ENCODE measurements around the gene GRIK4. TPM values are rescaled to one million over a fixed set of nuclear protein-coding genes. Genes with fewer than 3 reads are reported as not detected.

Gene GRIK4
- total and polyA plus RNA-seq, 9 of the 15 experiments (the other 6 are each of a cell fraction or from before 2014, with no cell fraction given): not detected

GRCh38 chr11:120539667-120540369, 28.3 kb downstream of the GRIK4 start:
- in situ Hi-C loops (cut with MboI): no loop called here
- no peak for DNase-seq (ENCODE audit: extremely low read depth in 1 of 4, low spot score in 3 of 4)
- 0 out of 5 replicates have a peak, but pooled peaks cover 0 to 3% of the 10 kb centered on the region in 2 experiments for H3K4me1 ChIP-seq (replicated peaks in 1 of 2; ENCODE audit: control insufficient read depth in 2 of 2, insufficient read depth in 2 of 2, low read length in 2 of 2)
- peaks cover 2 to 49% of the 10 kb centered on the region in 2 experiments; a peak in 4 of 5 replicates for H3K27me3 ChIP-seq (ENCODE audit: control insufficient read depth in 2 of 2, insufficient read depth in 2 of 2, low read length in 2 of 2)
- H3K4me2 ChIP-seq (ENCODE audit: insufficient read depth, low read length): no peak overlapping the region
- no peak overlapping the region for H3K9ac ChIP-seq (ENCODE audit: insufficient read depth in 1 of 2, low read depth in 2 of 2, low read length in 2 of 2)
- H3K79me2 ChIP-seq (ENCODE audit: control insufficient read depth, insufficient read depth, low read length): no peaks in the 10 kb centered on the region
- no peaks in the 10 kb centered on the region for H4K20me1 ChIP-seq (replicated peaks; ENCODE audit: control insufficient read depth, insufficient read depth, low read length)
- intact Hi-C loops (cut with micrococcal nuclease): no loop called here
- FAIRE-seq: no peak
- ATAC-seq: no peak
- WGBS (ENCODE audit: insufficient coverage, low coverage, missing lambda C conversion rate): 4% methylated on average over 9 of the region's 9 CpGs
- no peaks in the 10 kb centered on the region for H3K9me1 ChIP-seq (ENCODE audit: control insufficient read depth, insufficient read depth, low read length)
- no peaks in the 10 kb centered on the region for H3K36me3 ChIP-seq (ENCODE audit: control insufficient read depth, insufficient read depth, low read length)
- H3K9me3 ChIP-seq (replicated peaks; ENCODE audit: control insufficient read depth, insufficient read depth, low read depth, low read length): no peaks in the 10 kb centered on the region
- no peak overlapping the region for H2AFZ ChIP-seq (ENCODE audit: low read depth, low read length)
- ChIA-PET CTCF (ENCODE audit: low intra/inter-chr PET ratio) (no interaction called here), POLR2A (no interaction called here)
- BruUV-seq (replicated peaks): no TSS peak
- no peak overlapping the region for H3K4me3 ChIP-seq
- no peak overlapping the region for H3K27ac ChIP-seq (ENCODE audit: extremely low read depth, low read depth, low read length)
- TF ChIP-seq BRD9 (IDR thresholded peaks at IDR 0.05; ENCODE audit: low read depth, partially characterized antibody) (no peak), SAFB (IDR thresholded peaks at IDR 0.05; ENCODE audit: borderline replicate concordance, low read depth, low read length) (no peak), RBM39 (optimal IDR thresholded peaks at IDR 0.05; ENCODE audit: low read depth, low read length) (no peak), THRB (CRISPR knock-in tag; conservative IDR thresholded peaks at IDR 0.05) (no peak), ZNF586 (CRISPR knock-in tag; conservative IDR thresholded peaks at IDR 0.05) (no peak)
- TF ChIP-seq, protein P1, sequence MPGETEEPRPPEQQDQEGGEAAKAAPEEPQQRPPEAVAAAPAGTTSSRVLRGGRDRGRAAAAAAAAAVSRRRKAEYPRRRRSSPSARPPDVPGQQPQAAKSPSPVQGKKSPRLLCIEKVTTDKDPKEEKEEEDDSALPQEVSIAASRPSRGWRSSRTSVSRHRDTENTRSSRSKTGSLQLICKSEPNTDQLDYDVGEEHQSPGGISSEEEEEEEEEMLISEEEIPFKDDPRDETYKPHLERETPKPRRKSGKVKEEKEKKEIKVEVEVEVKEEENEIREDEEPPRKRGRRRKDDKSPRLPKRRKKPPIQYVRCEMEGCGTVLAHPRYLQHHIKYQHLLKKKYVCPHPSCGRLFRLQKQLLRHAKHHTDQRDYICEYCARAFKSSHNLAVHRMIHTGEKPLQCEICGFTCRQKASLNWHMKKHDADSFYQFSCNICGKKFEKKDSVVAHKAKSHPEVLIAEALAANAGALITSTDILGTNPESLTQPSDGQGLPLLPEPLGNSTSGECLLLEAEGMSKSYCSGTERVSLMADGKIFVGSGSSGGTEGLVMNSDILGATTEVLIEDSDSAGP (CRISPR knock-in tag; IDR thresholded peaks at IDR 0.05): no peak
- TF ChIP-seq, protein P2, sequence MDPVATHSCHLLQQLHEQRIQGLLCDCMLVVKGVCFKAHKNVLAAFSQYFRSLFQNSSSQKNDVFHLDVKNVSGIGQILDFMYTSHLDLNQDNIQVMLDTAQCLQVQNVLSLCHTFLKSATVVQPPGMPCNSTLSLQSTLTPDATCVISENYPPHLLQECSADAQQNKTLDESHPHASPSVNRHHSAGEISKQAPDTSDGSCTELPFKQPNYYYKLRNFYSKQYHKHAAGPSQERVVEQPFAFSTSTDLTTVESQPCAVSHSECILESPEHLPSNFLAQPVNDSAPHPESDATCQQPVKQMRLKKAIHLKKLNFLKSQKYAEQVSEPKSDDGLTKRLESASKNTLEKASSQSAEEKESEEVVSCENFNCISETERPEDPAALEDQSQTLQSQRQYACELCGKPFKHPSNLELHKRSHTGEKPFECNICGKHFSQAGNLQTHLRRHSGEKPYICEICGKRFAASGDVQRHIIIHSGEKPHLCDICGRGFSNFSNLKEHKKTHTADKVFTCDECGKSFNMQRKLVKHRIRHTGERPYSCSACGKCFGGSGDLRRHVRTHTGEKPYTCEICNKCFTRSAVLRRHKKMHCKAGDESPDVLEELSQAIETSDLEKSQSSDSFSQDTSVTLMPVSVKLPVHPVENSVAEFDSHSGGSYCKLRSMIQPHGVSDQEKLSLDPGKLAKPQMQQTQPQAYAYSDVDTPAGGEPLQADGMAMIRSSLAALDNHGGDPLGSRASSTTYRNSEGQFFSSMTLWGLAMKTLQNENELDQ (CRISPR knock-in tag; IDR thresholded peaks at IDR 0.05; ENCODE audit: borderline replicate concordance): no peak
- TF ChIP-seq, protein P3, sequence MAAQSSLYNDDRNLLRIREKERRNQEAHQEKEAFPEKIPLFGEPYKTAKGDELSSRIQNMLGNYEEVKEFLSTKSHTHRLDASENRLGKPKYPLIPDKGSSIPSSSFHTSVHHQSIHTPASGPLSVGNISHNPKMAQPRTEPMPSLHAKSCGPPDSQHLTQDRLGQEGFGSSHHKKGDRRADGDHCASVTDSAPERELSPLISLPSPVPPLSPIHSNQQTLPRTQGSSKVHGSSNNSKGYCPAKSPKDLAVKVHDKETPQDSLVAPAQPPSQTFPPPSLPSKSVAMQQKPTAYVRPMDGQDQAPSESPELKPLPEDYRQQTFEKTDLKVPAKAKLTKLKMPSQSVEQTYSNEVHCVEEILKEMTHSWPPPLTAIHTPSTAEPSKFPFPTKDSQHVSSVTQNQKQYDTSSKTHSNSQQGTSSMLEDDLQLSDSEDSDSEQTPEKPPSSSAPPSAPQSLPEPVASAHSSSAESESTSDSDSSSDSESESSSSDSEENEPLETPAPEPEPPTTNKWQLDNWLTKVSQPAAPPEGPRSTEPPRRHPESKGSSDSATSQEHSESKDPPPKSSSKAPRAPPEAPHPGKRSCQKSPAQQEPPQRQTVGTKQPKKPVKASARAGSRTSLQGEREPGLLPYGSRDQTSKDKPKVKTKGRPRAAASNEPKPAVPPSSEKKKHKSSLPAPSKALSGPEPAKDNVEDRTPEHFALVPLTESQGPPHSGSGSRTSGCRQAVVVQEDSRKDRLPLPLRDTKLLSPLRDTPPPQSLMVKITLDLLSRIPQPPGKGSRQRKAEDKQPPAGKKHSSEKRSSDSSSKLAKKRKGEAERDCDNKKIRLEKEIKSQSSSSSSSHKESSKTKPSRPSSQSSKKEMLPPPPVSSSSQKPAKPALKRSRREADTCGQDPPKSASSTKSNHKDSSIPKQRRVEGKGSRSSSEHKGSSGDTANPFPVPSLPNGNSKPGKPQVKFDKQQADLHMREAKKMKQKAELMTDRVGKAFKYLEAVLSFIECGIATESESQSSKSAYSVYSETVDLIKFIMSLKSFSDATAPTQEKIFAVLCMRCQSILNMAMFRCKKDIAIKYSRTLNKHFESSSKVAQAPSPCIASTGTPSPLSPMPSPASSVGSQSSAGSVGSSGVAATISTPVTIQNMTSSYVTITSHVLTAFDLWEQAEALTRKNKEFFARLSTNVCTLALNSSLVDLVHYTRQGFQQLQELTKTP (IDR thresholded peaks at IDR 0.05; ENCODE audit: low read depth in 1 of 2, partially characterized antibody in 2 of 2): no peak

All from K562 (cell line).